Renal cortical epithelial cell (primary cell): ENCODE measurements around the gene GFER. TPM values are rescaled to one million over a fixed set of nuclear protein-coding genes. Genes with fewer than 3 reads are reported as not detected.
A peak's percentile ranks its signal among the peaks of the same experiment; 100 is the strongest.

Source experiments
- DNase-seq: peaks from one replicate; pipeline ENCODE4 v3.0.0-alpha.2; 2011; ENCODE audit warnings: low read depth
- total RNA-seq: library from RNA; depleted of rRNA; stranded (reverse); fragments of >200 nt; gene quantifications from 2 replicates; pipeline ENCODE4 v1.2.3, GENCODE V29; 2014

GFER gene
- total RNA-seq, 1 donor from 2014 or later: 8.7 TPM

GRCh38 chr16:1990351-1991134, 6.5 kb downstream of the GFER start:
- no peak for DNase-seq

- no peak for DNase-seq
These were observed 7.2 kb downstream of the GFER start for GRCh38 chr16:1991135-1991551.

DNA sequence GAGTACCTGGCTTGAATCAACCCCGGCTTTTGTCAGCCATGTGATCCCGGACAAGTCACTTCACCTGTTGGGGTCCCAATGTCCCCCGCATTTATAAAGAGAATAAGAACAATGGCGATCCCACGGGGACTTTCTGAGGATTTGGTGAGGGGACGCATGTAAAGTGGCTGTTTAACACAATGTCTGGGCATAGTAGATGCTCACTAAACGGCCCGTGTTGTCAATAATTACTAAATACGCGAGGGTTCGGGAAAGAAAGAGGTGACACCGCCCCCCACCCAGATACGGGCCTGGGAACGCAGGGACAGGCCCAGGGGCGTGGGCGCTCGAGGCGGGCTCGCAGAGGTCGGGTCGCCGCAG, 7.6 kb downstream of the GFER start:
- no peak for DNase-seq

GRCh38 chr16:1991948-1992703, 8.1 kb downstream of the GFER start:
- peak; percentile 60 for DNase-seq

DNA sequence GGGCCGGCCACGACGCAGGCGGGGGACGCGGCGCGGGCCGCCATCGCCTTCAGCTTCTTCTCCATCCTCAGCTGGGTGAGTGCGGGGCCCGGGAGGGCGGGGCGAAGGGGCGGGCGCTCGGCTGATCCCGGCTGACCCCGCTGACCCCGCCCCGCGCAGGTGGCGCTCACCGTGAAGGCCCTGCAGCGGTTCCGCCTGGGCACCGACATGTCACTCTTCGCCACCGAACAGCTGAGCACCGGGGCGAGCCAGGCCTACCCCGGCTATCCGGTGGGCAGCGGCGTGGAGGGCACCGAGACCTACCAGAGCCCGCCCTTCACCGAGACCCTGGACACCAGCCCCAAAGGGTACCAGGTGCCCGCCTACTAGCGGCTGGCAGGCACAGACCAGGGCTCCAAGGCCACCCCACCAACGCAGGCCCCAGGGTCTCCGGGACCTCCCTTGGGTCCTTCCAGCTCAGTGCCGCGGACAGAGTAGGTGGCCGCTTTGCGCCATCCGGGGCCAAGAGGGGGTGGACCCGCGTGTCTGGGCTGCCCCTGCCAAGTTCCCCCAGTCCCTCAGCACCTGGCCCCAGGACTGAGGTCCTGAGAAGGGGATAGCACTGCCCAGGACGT, 8.8 kb downstream of the GFER start:
- no peak for DNase-seq

DNA sequence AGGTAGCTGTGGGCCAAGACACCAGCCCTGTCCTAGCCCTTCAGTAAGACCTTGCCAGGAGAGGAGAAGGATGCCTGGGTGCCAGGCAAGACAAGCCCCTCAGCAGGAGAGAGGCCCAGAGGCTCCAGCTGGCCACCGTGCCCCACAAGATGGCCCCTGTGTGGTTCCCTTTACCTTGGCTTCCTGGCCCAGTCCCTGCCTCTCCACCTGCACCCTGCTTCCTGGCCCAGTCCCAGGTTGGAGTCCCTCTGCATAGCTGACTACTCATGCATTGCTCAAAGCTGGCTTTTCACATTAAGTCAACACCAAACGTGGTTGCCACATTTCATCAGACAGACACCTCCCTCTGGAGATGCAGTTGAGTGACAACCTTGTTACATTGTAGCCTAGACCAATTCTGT, 9.7 kb downstream of the GFER start:
- DNase-seq: peak; percentile 83

DNA sequence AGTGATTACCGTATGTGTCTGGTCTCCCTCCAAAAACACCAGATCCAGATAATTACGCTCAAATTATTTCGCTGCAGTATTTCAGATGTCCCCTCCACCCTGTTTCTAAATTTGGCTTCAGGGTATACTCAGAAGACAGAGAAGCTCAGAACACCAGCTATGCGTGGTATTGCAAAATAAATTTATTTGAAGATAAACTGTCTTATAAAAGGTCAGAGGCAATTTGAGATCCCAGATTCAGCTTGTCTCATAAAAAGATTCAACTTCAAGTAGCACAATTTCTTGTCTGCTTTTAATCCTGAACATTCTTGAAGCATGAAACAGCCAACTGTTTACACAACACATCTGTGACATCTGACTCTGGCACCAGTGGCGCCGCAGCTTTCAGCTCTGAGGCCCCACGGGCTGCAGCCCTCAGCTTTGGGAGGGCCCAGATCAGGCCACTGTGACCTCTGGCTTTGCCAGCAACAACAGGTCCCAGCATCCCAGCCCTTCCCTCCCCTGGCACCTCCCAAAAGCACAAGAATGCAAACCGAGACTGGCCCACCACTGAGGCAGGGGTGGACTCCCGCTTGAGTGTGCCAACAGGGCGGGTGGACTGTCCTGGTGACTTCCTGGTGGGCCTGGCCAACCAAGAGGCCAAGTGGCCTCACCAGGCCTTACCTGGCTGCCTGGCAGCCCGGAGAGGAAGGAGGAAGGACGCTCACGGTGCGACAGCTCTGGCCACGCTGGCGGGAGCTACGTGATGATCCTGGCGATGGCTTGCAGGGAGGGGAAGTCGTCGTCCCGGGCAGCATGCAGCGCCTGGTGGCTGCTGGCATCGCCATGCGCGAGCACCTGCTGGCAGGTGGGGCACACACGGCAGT, 13.7 kb downstream of the GFER start:
- DNase-seq: no peak

DNA sequence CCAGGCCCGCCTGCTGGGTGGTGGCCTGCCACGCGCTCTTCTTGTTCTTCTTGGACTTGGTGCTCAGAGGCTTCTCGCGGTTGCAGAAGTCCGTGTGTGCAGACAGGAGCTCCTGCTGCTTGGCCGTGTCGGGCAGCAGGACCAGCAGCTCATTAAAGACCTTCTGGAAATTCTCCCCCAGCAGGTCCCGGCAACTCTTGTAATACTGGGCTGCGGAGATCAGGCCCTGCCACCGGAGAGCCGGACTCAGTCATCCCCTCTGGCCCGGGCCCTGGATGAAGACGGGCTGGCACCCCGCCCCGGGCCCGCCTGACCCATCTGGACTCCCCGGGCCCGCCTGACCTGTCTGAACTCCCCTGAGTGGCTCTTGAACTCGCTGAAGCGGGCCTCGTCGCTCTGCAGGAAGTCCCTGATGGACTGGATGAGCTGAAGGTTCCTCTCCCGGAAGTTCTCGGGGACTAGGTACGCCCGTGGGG, 14.4 kb downstream of the GFER start:
- DNase-seq: no peak

DNA sequence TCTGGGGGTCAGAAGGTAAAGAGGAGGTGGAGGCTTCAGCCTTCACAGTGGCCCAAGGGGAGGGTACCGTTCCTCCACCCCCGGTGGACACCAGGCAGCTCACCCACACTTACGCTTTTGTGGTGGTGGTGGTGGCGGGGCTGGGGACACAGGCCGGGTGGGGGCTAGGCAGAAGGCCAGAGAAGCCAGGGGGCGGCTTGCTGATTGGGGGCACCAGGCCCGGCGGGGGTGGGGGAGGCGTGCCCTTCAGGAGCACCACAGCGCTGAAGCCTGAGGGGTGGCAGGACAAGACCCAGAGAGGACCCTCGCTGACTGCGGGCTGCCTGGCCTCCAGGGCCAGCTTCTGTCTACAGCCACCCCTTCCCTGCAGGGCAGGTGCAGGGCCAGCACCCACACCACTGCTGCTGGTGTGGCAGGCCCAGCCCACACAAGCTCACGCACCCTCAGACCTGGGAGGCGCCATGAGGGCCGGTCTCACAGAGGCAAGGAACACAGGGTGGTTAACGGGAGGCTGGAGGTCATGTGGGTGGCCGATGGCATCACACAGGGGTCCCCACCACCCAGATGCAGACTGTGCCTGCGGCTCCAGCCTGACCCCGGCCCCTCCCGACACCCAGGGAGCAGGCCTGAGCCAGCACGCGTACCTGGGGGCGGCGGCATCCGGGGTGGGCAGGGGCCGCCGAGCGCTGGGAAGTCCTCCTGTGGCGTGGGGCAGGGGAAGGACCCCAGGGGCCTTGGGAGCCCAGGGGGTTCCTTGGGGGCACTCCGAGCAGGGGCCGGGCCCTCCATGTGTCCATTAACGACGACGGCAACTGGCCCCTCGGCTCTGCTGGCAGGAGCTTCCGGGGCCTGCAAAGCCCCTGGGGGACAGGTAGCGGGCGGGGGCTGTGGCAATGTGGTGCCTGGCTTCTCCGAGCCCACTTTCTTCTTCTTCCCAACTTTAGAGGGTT, 15.1 kb downstream of the GFER start:
- no peak for DNase-seq

DNA sequence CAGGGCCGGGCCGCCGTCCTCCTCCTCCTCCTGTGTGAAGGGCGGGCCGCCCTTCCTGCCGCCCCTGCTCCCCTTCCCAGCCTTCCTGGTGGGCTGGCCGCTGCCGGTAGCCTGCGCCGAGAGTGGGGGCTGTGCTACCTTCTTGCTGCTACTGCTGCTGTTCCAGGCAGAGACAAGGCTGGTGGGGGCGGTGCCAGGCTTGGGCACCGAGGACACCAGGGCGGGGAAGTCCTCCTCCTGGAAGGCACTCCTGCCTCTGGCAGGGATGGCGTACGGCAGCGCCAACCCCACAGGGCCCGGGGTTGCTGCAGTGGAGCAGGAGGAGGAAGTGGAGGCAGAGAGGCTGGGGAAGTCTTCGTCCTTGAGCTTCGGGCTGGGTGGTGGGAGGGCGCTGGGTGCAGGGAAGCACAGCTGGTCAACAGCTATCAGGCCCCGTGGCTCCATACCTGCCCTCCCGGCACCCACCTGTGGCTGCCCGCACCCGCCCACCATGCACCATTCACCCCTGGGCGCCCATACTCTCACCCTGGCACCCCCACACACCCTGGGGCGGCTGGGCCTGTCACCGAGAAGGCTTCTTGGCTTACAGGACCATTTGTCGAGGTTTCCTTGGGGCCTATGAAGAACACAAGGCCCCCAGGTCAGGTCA, 16.0 kb downstream of the GFER start:
- no peak for DNase-seq

GRCh38 chr16:2001035-2001434, 17.0 kb downstream of the GFER start:
- no peak for DNase-seq

DNA sequence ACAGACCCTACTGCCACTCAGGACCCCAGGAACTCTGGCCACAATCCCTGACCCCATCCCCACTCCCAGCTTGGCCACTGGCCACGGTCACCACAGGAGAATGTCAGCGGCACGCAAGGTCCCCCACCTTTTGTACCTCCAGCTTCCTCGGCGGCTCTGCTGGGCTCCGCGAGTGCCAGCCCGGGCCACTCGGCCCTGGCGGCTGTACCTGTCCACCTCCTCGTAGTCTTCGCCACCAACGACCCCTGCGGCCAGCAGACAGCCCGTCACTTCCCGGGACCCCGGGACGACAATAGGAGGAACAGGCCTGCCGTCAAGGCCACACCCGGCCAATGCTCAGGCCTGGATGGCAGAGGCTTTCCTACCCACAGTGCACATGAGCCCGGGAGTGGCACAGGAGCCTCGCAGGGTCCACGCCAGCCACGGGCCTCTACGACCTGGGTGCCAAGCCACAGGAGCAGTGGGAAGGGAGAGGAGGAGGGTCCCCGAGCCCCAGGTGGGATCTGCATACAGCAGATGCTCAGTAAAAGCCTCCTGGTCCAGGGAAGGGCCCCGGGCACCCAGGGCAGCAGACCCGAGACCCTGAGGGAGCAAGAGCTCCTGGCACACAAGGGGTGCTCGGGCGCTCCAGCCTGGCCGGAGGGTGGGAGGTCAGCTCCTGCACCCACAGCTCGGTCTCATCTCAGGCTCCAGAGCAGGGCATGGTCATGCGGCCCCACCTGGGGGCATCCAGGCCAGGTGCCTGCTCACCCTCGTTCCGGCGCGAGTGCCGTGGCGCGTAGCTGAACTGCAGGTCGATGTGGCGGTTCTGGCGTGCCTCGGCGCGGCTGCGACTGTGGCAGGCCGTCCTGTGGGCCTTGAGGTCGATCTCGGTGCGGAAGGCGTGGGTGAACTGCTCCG, 17.7 kb downstream of the GFER start:
- no peak for DNase-seq

DNA sequence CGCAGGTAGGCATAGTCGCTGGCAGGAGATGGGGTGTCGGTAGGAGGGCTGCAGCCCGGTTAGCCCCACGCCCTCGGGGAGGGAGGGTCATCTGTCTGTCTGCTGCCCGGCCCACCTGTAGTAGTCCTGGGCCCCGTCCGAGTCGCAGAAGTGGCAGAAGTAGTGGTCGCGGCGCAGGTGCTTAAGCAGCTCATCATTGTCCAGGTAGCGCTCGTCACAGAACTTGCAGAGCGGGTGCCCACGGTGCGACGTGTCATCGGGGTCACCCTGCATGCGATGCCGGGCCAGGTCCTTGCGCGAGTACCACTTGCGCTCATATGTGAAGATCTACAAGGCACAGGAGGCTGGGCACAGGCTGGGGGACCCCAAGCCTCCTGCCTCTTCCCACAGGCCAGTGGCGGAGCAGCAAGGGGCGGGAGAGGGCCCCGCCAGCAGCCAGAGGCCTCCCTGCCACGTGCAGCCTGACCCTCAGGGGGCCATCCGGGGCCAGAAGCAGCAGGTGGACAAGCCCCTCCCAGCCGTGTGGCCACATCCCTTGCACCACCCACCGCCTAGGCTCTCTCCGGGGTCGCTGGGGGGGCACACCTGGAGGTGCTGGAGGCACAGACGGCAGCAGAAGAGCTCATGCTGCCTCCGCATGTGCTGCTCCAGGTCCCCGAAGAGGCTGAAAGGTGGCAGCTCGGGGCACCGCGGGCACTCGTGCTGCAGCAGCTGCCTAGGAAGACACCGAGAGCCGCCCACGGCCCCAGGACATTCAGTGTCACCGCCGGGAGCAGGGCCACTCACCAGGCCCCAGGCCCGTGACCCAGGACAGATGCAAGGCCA, 18.6 kb downstream of the GFER start:
- DNase-seq: no peak

DNA sequence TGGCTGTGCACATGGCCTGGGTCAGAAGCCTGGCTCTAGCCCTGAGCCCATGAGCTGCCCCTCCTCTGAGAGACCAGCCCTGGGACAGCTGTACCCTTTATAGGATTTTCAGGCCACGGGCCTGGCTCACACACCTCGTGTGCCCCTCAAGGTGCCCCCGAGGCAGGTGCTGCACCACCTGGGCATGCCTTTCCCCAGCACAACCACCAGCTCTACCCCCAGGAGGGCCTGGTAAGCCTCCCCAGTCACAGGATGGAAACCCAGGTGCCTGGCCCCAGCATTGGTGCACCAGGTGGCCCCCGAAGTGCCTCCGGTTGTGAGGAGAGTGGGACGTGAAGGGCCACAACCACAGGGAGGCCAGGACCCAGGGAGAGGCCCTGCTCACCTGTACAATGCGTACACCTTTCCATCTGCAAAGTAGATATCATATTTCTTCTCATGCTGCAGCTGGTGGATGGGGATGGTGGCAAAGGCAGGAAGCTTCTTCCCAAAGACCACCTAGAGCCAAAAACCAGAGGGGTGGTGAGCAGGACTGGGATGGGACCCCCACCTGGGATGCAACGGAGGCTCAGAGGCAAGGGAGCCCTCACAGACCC, 19.3 kb downstream of the GFER start:
- DNase-seq: no peak

DNA sequence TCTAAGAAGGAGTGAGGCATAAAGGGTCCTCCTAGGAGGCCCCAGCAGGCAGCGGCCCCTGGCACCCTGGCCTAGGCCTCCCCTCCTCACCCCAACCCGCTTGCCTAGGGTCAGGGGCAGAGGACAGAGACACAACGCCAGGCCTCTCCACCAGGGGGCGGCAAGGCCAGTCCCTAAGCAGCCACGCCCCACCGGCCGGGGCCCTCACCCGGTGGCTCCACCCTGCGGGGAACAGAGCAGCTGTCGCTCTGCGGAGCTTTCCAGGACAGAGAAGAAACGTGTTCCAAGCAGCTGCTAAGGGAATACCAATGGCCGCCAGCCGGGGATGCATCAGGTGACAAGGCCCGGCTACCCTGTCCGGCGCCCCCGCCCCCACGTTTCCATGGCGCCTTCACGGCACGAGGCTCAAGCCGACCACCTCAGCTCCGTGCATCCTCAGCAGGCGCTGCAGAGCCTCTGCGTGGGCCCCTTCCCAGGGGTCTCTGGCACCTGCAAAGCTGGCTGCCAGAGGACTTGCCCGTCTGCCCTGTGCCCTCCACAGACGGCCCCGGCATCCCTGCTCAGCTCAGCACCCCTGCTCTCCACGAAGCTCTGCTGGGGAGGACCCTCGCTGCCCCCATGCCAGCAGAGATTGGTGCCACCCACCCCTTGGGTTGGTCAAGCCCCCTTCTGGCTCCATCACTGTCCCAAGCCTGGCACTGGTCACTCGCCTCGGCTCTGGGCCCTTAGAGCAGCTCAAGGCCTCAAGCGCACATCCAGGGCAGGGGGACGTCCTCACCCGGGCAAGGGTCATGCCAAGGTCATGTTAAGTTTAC, 20.0 kb downstream of the GFER start:
- peak; percentile 61 for DNase-seq

GRCh38 chr16:2004795-2005517, 21.0 kb downstream of the GFER start:
- no peak for DNase-seq
